HEK293T (cell line): ENCODE data around the gene PREX1.

ENCODE experiments used
- ARNT ChIP-seq: fragments of 450-650 bp; IDR thresholded peaks from 2 replicates; pipeline ENCODE4 v1.6.1; 2017; ENCODE audit warnings: mild to moderate bottlenecking
- BHLHE40 ChIP-seq: fragments of 450-650 bp; IDR thresholded peaks from 2 replicates; pipeline ENCODE4 v1.6.1; 2016; ENCODE audit warnings: mild to moderate bottlenecking, moderate library complexity, borderline replicate concordance
- CTBP1 ChIP-seq: fragments of 450-650 bp; IDR thresholded peaks from 2 replicates; pipeline ENCODE4 v1.6.1; 2016; ENCODE audit warnings: borderline replicate concordance
- ELF4 ChIP-seq: fragments of 450-650 bp; IDR thresholded peaks from 2 replicates; pipeline ENCODE4 v1.6.1; 2017; ENCODE audit warnings: antibody characterized with exemption
- FOXA1 ChIP-seq: fragments of 450-650 bp; IDR thresholded peaks from 2 replicates; pipeline ENCODE4 v1.6.1; 2016; ENCODE audit warnings: mild to moderate bottlenecking
- FOXK2 ChIP-seq: fragments of 450-650 bp; IDR thresholded peaks from 2 replicates; pipeline ENCODE4 v1.6.1; 2016; ENCODE audit warnings: mild to moderate bottlenecking
- FOXM1 ChIP-seq: fragments of 450-650 bp; IDR thresholded peaks from 2 replicates; pipeline ENCODE4 v1.6.1; 2017; ENCODE audit warnings: mild to moderate bottlenecking, borderline replicate concordance
- HDGF ChIP-seq: fragments of 450-650 bp; IDR thresholded peaks from 2 replicates; pipeline ENCODE4 v1.6.1; 2017; ENCODE audit warnings: antibody characterized with exemption, borderline replicate concordance
- NFRKB ChIP-seq: fragments of 450-650 bp; IDR thresholded peaks from 2 replicates; pipeline ENCODE4 v1.6.1; 2016; ENCODE audit warnings: mild to moderate bottlenecking, moderate library complexity
- SUZ12 ChIP-seq: fragments of 450-650 bp; IDR thresholded peaks from 2 replicates; pipeline ENCODE4 v1.6.1; 2016; ENCODE audit warnings: mild to moderate bottlenecking
- TARDBP ChIP-seq: fragments of 450-650 bp; IDR thresholded peaks from 2 replicates; pipeline ENCODE4 v1.6.1; 2016
- ZNF384 ChIP-seq: fragments of 450-650 bp; IDR thresholded peaks from 2 replicates; pipeline ENCODE4 v1.6.1; 2016
- TF ChIP-seq, protein P1 (sequence below): fragments of 450-650 bp; IDR thresholded peaks from 2 replicates; pipeline ENCODE4 v1.6.1; 2016

DNA sequence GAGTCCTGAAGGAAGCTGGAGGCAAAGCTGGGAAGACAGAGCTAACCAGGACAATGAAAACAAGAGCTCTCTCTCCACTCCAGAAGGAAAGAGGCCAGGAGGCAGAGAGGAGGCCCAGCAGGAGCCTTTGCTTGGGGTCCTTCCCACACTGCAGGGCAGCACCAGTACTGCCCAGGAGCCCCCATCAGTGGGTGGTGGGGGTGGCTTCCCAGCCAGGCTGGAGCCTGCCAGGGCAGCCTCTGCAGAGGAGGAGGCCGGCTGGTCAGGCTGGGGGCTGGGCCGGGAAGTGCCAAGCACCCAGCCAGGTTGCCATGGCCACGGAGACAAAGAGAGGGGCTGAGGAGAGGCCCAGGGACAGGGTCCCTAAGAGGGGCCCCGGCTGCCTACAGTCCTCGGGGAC, 33.4 kb downstream of the PREX1 start:
- no peak for TF ChIP-seq FOXK2
- no peak for TF ChIP-seq BHLHE40
- TF ChIP-seq NFRKB = no peak
- no peak for TF ChIP-seq CTBP1
- TF ChIP-seq HDGF = no peak
- no peak for TF ChIP-seq TARDBP
- no peak for TF ChIP-seq ZNF384
- TF ChIP-seq FOXM1 = no peak
- no peak for TF ChIP-seq ELF4
- TF ChIP-seq, protein P1, sequence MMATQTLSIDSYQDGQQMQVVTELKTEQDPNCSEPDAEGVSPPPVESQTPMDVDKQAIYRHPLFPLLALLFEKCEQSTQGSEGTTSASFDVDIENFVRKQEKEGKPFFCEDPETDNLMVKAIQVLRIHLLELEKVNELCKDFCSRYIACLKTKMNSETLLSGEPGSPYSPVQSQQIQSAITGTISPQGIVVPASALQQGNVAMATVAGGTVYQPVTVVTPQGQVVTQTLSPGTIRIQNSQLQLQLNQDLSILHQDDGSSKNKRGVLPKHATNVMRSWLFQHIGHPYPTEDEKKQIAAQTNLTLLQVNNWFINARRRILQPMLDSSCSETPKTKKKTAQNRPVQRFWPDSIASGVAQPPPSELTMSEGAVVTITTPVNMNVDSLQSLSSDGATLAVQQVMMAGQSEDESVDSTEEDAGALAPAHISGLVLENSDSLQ = no peak
- TF ChIP-seq FOXA1 = no peak
- no peak for TF ChIP-seq ARNT
- no peak for TF ChIP-seq SUZ12
